ENCODE measurements around the gene KIAA0753.

KIAA0753 gene

GRCh38 chr17:6640536-6641246 is at the start of gene KIAA0753, which contains the start of gene TXNDC17:
Gene KIAA0753, minus strand, starts transcription at chr17:6640711. Its CDS starts 5,608 bp downstream, at chr17:6635103.
Gene TXNDC17, plus strand, starts transcription at chr17:6641060. Its CDS starts 23 bp downstream, at chr17:6641083.
- peak; percentile 82 for DNase-seq (ENCODE audit: low spot score)
- peak; percentile 50 for FAIRE-seq

- FAIRE-seq, result no peak
- DNase-seq (ENCODE audit: low spot score), result no peak
These were observed 48.4 kb upstream of the KIAA0753 start for GRCh38 chr17:6688944-6689343.

- FAIRE-seq (no peak), DNase-seq (ENCODE audit: low spot score) (no peak)
These were observed 45.5 kb upstream of the KIAA0753 start for GRCh38 chr17:6686026-6686425.

- FAIRE-seq (no peak), DNase-seq (ENCODE audit: low spot score) (no peak)
These were observed 44.6 kb upstream of the KIAA0753 start for GRCh38 chr17:6684881-6685767.

GRCh38 chr17:6684460-6684783 is 43.9 kb upstream of the KIAA0753 start:
- FAIRE-seq, result no peak
- no peak for DNase-seq (ENCODE audit: low spot score)

GRCh38 chr17:6683730-6684459 is 43.4 kb upstream of the KIAA0753 start:
- FAIRE-seq (no peak), DNase-seq (ENCODE audit: low spot score) (no peak)

GRCh38 chr17:6683081-6683684 is 42.7 kb upstream of the KIAA0753 start:
- FAIRE-seq, result no peak

GRCh38 chr17:6682339-6682738 is 41.8 kb upstream of the KIAA0753 start:
- FAIRE-seq (no peak), DNase-seq (ENCODE audit: low spot score) (no peak)

More at GRCh38 chr17:6683081-6683684, 42.7 kb upstream of the KIAA0753 start:
- DNase-seq (ENCODE audit: low spot score), result no peak

- DNase-seq (ENCODE audit: low spot score), result no peak
- FAIRE-seq, result no peak
These were observed 41.2 kb upstream of the KIAA0753 start for GRCh38 chr17:6681671-6682070.

- FAIRE-seq (no peak), DNase-seq (ENCODE audit: low spot score) (no peak)
These were observed 40.7 kb upstream of the KIAA0753 start for GRCh38 chr17:6681176-6681575.

GRCh38 chr17:6679241-6679640 is 38.7 kb upstream of the KIAA0753 start:
- no peak for FAIRE-seq
- no peak for DNase-seq (ENCODE audit: low spot score)

- DNase-seq (ENCODE audit: low spot score) (no peak), FAIRE-seq (no peak)
These were observed 37.4 kb upstream of the KIAA0753 start for GRCh38 chr17:6677946-6678345.

GRCh38 chr17:6677158-6677831 is 36.8 kb upstream of the KIAA0753 start:
- DNase-seq (ENCODE audit: low spot score) (peak; percentile 70), FAIRE-seq (peak; percentile 72)

- FAIRE-seq, result no peak
- DNase-seq (ENCODE audit: low spot score), result no peak
These were observed 36.3 kb upstream of the KIAA0753 start for GRCh38 chr17:6676802-6677157.

- FAIRE-seq, result no peak
- no peak for DNase-seq (ENCODE audit: low spot score)
These were observed 34.8 kb upstream of the KIAA0753 start for GRCh38 chr17:6675201-6675825.

- FAIRE-seq, result no peak
- DNase-seq (ENCODE audit: low spot score), result no peak
These were observed 34.1 kb upstream of the KIAA0753 start for GRCh38 chr17:6674586-6674985.

- no peak for FAIRE-seq
- no peak for DNase-seq (ENCODE audit: low spot score)
These were observed 30.9 kb upstream of the KIAA0753 start for GRCh38 chr17:6671431-6671830.

GRCh38 chr17:6670999-6671398 is 30.5 kb upstream of the KIAA0753 start:
- DNase-seq (ENCODE audit: low spot score), result no peak
- no peak for FAIRE-seq

GRCh38 chr17:6670571-6670970 is 30.1 kb upstream of the KIAA0753 start:
- FAIRE-seq, result no peak
- DNase-seq (ENCODE audit: low spot score), result no peak

GRCh38 chr17:6669479-6670212 is 29.1 kb upstream of the KIAA0753 start:
- DNase-seq (ENCODE audit: low spot score) (no peak), FAIRE-seq (no peak)

Measured in RCC 7860 (cell line).